Ishikawa (cell line): Measurements from ENCODE around the gene P2RX4.

Experiments used
- CEBPB ChIP-seq: IDR thresholded peaks from 2 replicates; pipeline ENCODE4 v1.6.1; 2012
- CREB1 ChIP-seq: IDR thresholded peaks from 2 replicates; pipeline ENCODE4 v1.6.1; 2012; ENCODE audit warnings: low read depth
- EGR1 ChIP-seq: IDR thresholded peaks from 2 replicates; pipeline ENCODE4 v1.6.1; 2012
- EP300 ChIP-seq: IDR thresholded peaks from 2 replicates; pipeline ENCODE4 v1.6.1; 2012; ENCODE audit warnings: borderline replicate concordance
- FOXM1 ChIP-seq: IDR thresholded peaks from 2 replicates; pipeline ENCODE4 v1.6.1; 2012; ENCODE audit warnings: low read depth, borderline replicate concordance
- NFIC ChIP-seq: IDR thresholded peaks from 2 replicates; pipeline ENCODE4 v1.6.1; 2012
- RAD21 ChIP-seq: IDR thresholded peaks from 2 replicates; pipeline ENCODE4 v1.6.1; 2012; ENCODE audit warnings: low read depth
- TAF1 ChIP-seq: IDR thresholded peaks from 2 replicates; pipeline ENCODE4 v1.6.1; 2012; ENCODE audit warnings: low read depth, mild to moderate bottlenecking
- TCF12 ChIP-seq: IDR thresholded peaks from 2 replicates; pipeline ENCODE4 v1.6.1; 2012; ENCODE audit warnings: low read depth
- TEAD4 ChIP-seq: IDR thresholded peaks from 2 replicates; pipeline ENCODE4 v1.6.1; 2012
- YY1 ChIP-seq: IDR thresholded peaks from 2 replicates; pipeline ENCODE4 v1.6.1; 2012; ENCODE audit warnings: low read depth
- ZBTB7A ChIP-seq: IDR thresholded peaks from 2 replicates; pipeline ENCODE4 v1.6.1; 2012; ENCODE audit warnings: low read depth
- TF ChIP-seq, protein P1 (sequence below): IDR thresholded peaks from 2 replicates; pipeline ENCODE4 v1.6.1; 2012
- TF ChIP-seq, protein P2 (sequence below): IDR thresholded peaks from 2 replicates; pipeline ENCODE4 v1.6.1; 2012; ENCODE audit warnings: low read depth, mild to moderate bottlenecking
- TF ChIP-seq, protein P3 (sequence below): IDR thresholded peaks from 2 replicates; pipeline ENCODE4 v1.6.1; 2012

The P2RX4 gene

DNA sequence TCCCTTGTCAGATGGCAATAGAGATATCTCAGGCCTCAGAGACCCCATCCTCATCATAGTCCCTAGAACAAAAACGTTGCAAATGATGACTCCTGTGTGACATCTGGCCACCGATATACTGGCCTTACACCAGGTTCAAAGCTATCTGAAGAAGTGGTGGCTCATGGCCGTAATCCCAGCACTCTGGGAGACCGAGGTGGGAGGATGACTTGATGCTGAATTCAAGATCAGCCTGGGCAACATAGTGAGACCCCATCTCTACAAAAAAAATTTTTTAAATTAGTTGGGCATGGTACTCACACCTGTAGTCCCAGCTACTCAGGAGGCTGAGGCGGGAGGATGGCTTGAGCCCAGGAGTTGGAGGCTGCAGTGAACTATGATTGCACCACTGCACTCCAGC is 73.5 kb downstream of the P2RX4 start:
- TF ChIP-seq YY1 (no peak), EGR1 (no peak), ZBTB7A (no peak), EP300 (no peak), TEAD4 (no peak), CEBPB (no peak), FOXM1 (no peak), RAD21 (no peak), CREB1 (no peak), NFIC (no peak), TCF12 (no peak), TAF1 (no peak)
- TF ChIP-seq, protein P1, sequence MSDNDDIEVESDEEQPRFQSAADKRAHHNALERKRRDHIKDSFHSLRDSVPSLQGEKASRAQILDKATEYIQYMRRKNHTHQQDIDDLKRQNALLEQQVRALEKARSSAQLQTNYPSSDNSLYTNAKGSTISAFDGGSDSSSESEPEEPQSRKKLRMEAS, result no peak
- TF ChIP-seq, protein P2, sequence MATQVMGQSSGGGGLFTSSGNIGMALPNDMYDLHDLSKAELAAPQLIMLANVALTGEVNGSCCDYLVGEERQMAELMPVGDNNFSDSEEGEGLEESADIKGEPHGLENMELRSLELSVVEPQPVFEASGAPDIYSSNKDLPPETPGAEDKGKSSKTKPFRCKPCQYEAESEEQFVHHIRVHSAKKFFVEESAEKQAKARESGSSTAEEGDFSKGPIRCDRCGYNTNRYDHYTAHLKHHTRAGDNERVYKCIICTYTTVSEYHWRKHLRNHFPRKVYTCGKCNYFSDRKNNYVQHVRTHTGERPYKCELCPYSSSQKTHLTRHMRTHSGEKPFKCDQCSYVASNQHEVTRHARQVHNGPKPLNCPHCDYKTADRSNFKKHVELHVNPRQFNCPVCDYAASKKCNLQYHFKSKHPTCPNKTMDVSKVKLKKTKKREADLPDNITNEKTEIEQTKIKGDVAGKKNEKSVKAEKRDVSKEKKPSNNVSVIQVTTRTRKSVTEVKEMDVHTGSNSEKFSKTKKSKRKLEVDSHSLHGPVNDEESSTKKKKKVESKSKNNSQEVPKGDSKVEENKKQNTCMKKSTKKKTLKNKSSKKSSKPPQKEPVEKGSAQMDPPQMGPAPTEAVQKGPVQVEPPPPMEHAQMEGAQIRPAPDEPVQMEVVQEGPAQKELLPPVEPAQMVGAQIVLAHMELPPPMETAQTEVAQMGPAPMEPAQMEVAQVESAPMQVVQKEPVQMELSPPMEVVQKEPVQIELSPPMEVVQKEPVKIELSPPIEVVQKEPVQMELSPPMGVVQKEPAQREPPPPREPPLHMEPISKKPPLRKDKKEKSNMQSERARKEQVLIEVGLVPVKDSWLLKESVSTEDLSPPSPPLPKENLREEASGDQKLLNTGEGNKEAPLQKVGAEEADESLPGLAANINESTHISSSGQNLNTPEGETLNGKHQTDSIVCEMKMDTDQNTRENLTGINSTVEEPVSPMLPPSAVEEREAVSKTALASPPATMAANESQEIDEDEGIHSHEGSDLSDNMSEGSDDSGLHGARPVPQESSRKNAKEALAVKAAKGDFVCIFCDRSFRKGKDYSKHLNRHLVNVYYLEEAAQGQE, result no peak
- TF ChIP-seq, protein P3, sequence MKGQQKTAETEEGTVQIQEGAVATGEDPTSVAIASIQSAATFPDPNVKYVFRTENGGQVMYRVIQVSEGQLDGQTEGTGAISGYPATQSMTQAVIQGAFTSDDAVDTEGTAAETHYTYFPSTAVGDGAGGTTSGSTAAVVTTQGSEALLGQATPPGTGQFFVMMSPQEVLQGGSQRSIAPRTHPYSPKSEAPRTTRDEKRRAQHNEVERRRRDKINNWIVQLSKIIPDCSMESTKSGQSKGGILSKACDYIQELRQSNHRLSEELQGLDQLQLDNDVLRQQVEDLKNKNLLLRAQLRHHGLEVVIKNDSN, result no peak
